Panc1 (cell line): Measurements from ENCODE around the gene ELOVL1. TPM values are rescaled to one million over a fixed set of nuclear protein-coding genes. Genes with fewer than 3 reads are reported as not detected.

Source experiments
- ATAC-seq: fragments of 200-7000 bp; cut with Tn5 transposase; 2 replicates; pipeline ENCODE4 v1.9.1; 2020; ENCODE audit warnings: mild to moderate bottlenecking, moderate library complexity
- BruUV-seq: library from RNA; stranded (reverse); fragments of 400-500 nt; replicated peaks from 2 replicates; lab custom pipeline; 2021; lab: Mats Ljungman, UMichigan
- CTCF ChIA-PET: fragments of 300-600 bp; sonication (Branson Sonifier 250); formaldehyde crosslinking; loops from one replicate; lab custom pipeline; 2022; ENCODE audit warnings: antibody characterized with exemption; lab: Charles Lee
- POLR2A ChIA-PET: fragments of 300-600 bp; sonication (Branson Sonifier 250); formaldehyde crosslinking; loops from one replicate; lab custom pipeline; 2022; ENCODE audit warnings: antibody characterized with exemption; lab: Charles Lee
- DNase-seq: peaks from one replicate; pipeline ENCODE4 v3.0.0-alpha.2; 2010; ENCODE audit warnings: low read depth, low spot score
- H3K27ac ChIP-seq: 2 replicates; pipeline ENCODE4 v1.5.1; 2011; ENCODE audit warnings: mild to moderate bottlenecking, low read length, inconsistent platforms
- H3K27me3 ChIP-seq: fragments of 200-500 bp; sonication (Bioruptor generic); 2 replicates; pipeline ENCODE4 v1.6.0; 2014; ENCODE audit warnings: low read length, inconsistent platforms; ENCODE audit not compliant: control insufficient read depth, insufficient read depth
- H3K36me3 ChIP-seq: fragments of 200-500 bp; sonication (Bioruptor generic); 2 replicates; pipeline ENCODE4 v1.5.1; 2014; ENCODE audit warnings: inconsistent platforms, mild to moderate bottlenecking, low read length, moderate library complexity; ENCODE audit not compliant: control insufficient read depth, insufficient read depth
- H3K4me1 ChIP-seq: 2 replicates; pipeline ENCODE4 v1.5.1; 2011; ENCODE audit warnings: inconsistent platforms, mild to moderate bottlenecking, low read length, moderate library complexity; ENCODE audit not compliant: control insufficient read depth, insufficient read depth
- H3K4me3 ChIP-seq, 2 experiments: 2 replicates each; pipeline ENCODE4 v1.5.1; 2011 to 2012; ENCODE audit warnings: low read depth in 2 of 2, low read length in 2 of 2, mild to moderate bottlenecking in 2 of 2, inconsistent platforms in 1 of 2, moderate library complexity in 1 of 2
- H3K9me3 ChIP-seq: fragments of 200-500 bp; sonication (Bioruptor generic); 2 replicates; pipeline ENCODE4 v1.5.1; 2014; ENCODE audit warnings: low read depth, mild to moderate bottlenecking, inconsistent platforms, low read length, moderate library complexity; ENCODE audit not compliant: control insufficient read depth, insufficient read depth
- POLR2AphosphoS5 ChIP-seq: IDR thresholded peaks from 2 replicates; pipeline ENCODE4 v1.6.1; 2012; ENCODE audit warnings: mild to moderate bottlenecking, low read depth, low read length, moderate library complexity
- SIN3A ChIP-seq: IDR thresholded peaks from 2 replicates; pipeline ENCODE4 v1.6.1; 2012; ENCODE audit warnings: low read depth, mild to moderate bottlenecking, low read length, moderate library complexity, borderline replicate concordance; ENCODE audit not compliant: insufficient read depth
- TCF7L2 ChIP-seq: IDR thresholded peaks from 2 replicates; pipeline ENCODE4 v1.6.1; 2011; ENCODE audit warnings: mild to moderate bottlenecking, low read depth, low read length, inconsistent platforms
- in situ Hi-C: cut with HindIII; loops from 2 replicates; pipeline ENCODE4 v1.10.0; 2016; ENCODE audit warnings: low sequenced_read_pairs, low pct_unique_long_range_greater_than_20kb
- intact Hi-C: fragments of 100-400 bp; cut with micrococcal nuclease; formaldehyde crosslinking; loops from one replicate; pipeline ENCODE4 v1.10.0; 2022; ENCODE audit not compliant: unreplicated experiment
- total RNA-seq: library from RNA; stranded (reverse); gene quantifications from one replicate; pipeline ENCODE4 v1.2.1, GENCODE V29; 2021; ENCODE audit not compliant: unreplicated experiment
- TF ChIP-seq, protein P1 (sequence below), 2 experiments: IDR thresholded peaks; 2 replicates each; pipeline ENCODE4 v1.6.1; 2011 to 2012; ENCODE audit warnings: low read depth in 2 of 2, control low read depth in 1 of 2, low read length in 1 of 2, mild to moderate bottlenecking in 1 of 2, moderate library complexity in 1 of 2; ENCODE audit not compliant: insufficient read depth in 1 of 2
- TF ChIP-seq, protein P2 (sequence below): fragments of 450-650 bp; IDR thresholded peaks from 2 replicates; pipeline ENCODE4 v1.5.1; 2017; ENCODE audit warnings: mild to moderate bottlenecking

The ELOVL1 gene
- total RNA-seq, 1 experiment from 2014 or later, result 105 TPM

DNA sequence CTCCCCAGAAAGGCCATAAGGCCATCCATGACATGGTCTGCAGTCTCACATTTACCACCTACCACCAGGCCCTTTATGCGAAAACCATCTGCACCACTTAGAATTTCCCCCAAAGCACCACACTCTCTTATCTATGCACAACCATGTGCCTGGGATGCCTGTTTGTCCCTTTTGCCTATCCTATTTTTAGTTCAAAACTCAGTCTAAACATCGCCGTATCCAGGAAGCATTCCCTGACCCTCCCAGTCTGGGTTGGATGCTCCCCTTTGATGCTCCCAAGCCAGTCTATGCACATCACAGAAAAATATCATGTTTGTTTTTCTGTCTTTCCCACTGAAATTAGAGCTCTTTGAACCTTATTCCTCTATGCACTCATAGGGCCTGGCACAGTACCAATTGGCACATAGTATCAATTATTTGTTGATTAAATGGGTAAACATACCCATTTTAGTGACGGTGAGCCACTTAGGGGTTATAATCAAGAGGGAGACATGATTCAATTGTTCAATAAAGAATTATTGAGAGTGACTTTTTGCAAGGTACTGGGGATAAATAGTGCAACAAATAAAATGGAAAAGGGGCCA, 23.5 kb downstream of the ELOVL1 start:
- no peaks in the 10 kb centered on the region for H3K9me3 ChIP-seq
- no peak overlapping the region for H3K4me3 ChIP-seq
- intact Hi-C loops, result no loop called here
- ChIA-PET CTCF (no interaction called here), POLR2A (no interaction called here)
- peaks cover 5% of the 10 kb centered on the region; the same call in 1 of the 2 replicates for H3K4me1 ChIP-seq
- no TSS peak for BruUV-seq
- H3K27ac ChIP-seq, result no peak overlapping the region
- DNase-seq (no peak), ATAC-seq (no peak)
- in situ Hi-C loops, result no loop called here
- TF ChIP-seq, protein P1, sequence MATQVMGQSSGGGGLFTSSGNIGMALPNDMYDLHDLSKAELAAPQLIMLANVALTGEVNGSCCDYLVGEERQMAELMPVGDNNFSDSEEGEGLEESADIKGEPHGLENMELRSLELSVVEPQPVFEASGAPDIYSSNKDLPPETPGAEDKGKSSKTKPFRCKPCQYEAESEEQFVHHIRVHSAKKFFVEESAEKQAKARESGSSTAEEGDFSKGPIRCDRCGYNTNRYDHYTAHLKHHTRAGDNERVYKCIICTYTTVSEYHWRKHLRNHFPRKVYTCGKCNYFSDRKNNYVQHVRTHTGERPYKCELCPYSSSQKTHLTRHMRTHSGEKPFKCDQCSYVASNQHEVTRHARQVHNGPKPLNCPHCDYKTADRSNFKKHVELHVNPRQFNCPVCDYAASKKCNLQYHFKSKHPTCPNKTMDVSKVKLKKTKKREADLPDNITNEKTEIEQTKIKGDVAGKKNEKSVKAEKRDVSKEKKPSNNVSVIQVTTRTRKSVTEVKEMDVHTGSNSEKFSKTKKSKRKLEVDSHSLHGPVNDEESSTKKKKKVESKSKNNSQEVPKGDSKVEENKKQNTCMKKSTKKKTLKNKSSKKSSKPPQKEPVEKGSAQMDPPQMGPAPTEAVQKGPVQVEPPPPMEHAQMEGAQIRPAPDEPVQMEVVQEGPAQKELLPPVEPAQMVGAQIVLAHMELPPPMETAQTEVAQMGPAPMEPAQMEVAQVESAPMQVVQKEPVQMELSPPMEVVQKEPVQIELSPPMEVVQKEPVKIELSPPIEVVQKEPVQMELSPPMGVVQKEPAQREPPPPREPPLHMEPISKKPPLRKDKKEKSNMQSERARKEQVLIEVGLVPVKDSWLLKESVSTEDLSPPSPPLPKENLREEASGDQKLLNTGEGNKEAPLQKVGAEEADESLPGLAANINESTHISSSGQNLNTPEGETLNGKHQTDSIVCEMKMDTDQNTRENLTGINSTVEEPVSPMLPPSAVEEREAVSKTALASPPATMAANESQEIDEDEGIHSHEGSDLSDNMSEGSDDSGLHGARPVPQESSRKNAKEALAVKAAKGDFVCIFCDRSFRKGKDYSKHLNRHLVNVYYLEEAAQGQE (IDR thresholded peaks at IDR 0.05; ENCODE audit: insufficient read depth in 1 of 2, low read depth in 2 of 2, low read length in 1 of 2), result no peak
- TF ChIP-seq POLR2AphosphoS5 (no peak), TCF7L2 (no peak), SIN3A (no peak)
- TF ChIP-seq, protein P2, sequence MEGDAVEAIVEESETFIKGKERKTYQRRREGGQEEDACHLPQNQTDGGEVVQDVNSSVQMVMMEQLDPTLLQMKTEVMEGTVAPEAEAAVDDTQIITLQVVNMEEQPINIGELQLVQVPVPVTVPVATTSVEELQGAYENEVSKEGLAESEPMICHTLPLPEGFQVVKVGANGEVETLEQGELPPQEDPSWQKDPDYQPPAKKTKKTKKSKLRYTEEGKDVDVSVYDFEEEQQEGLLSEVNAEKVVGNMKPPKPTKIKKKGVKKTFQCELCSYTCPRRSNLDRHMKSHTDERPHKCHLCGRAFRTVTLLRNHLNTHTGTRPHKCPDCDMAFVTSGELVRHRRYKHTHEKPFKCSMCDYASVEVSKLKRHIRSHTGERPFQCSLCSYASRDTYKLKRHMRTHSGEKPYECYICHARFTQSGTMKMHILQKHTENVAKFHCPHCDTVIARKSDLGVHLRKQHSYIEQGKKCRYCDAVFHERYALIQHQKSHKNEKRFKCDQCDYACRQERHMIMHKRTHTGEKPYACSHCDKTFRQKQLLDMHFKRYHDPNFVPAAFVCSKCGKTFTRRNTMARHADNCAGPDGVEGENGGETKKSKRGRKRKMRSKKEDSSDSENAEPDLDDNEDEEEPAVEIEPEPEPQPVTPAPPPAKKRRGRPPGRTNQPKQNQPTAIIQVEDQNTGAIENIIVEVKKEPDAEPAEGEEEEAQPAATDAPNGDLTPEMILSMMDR, result no peak
- no peaks in the 10 kb centered on the region for H3K36me3 ChIP-seq
- H3K27me3 ChIP-seq, result no peaks in the 10 kb centered on the region

DNA sequence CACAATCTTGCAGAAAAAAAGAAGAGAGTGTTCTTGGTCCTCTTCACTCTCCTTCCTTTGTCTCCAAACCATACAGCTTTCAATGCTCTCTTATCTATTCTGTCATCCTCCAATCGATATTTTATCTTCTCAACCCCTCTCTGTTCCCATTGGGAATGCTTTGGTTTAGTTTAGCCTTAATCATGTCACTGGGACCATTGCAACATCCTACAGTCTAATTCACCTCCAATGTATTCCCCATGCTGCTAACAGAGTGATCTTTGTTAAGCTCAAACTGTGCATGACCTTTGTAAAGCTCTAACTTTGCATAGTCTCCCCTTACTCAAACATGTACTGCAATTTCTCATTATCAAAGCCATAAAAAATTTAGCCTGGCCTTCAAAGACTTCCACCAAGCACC, 27.3 kb downstream of the ELOVL1 start:
- H3K9me3 ChIP-seq, result no peaks in the 10 kb centered on the region
- in situ Hi-C loops (no loop called here), intact Hi-C loops (no loop called here)
- BruUV-seq, result no TSS peak
- ATAC-seq, result no peak
- H3K27me3 ChIP-seq, result no peaks in the 10 kb centered on the region
- DNase-seq, result no peak
- POLR2A ChIA-PET, result no interaction called here
- H3K4me1 ChIP-seq, result no peaks in the 10 kb centered on the region
- H3K27ac ChIP-seq, result no peak overlapping the region
- H3K36me3 ChIP-seq, result no peaks in the 10 kb centered on the region
- CTCF ChIA-PET, result no interaction called here
- TF ChIP-seq POLR2AphosphoS5 (no peak), TCF7L2 (no peak), SIN3A (no peak)
- TF ChIP-seq, protein P1 (IDR thresholded peaks at IDR 0.05; ENCODE audit: insufficient read depth in 1 of 2, low read depth in 2 of 2, low read length in 1 of 2), result no peak
- TF ChIP-seq, protein P2, result no peak
- H3K4me3 ChIP-seq, result no peak overlapping the region
